Endothelial cell (in vitro differentiated cells): ENCODE data around the gene IGFBPL1. TPM values are rescaled to one million over a fixed set of nuclear protein-coding genes. Genes with fewer than 3 reads are reported as not detected.
"Not testable (repeated sequence)": the region's sequence is repeated elsewhere in the genome, so short reads cannot be mapped to it uniquely, and the experiment has no call there.

Source experiments
- DNase-seq: peaks from one replicate; pipeline ENCODE4 v3.0.0; 2021; ENCODE audit warnings: low spot score
- H3K27ac Mint-ChIP-seq: one replicate; pipeline ENCODE4 v1.8.0; 2021; ENCODE audit warnings: mixed read lengths, inconsistent platforms; ENCODE audit not compliant: unreplicated experiment
- H3K27me3 Mint-ChIP-seq: one replicate; pipeline ENCODE4 v1.8.0; 2021; ENCODE audit warnings: mild to moderate bottlenecking, moderate library complexity, mixed read lengths, inconsistent platforms; ENCODE audit not compliant: unreplicated experiment
- H3K36me3 Mint-ChIP-seq: one replicate; pipeline ENCODE4 v1.8.0; 2021; ENCODE audit warnings: mild to moderate bottlenecking, low read depth, mixed read lengths, inconsistent platforms; ENCODE audit not compliant: unreplicated experiment
- H3K4me1 Mint-ChIP-seq: one replicate; pipeline ENCODE4 v1.8.0; 2021; ENCODE audit warnings: mild to moderate bottlenecking, mixed read lengths, inconsistent platforms; ENCODE audit not compliant: unreplicated experiment
- H3K4me3 Mint-ChIP-seq: one replicate; pipeline ENCODE4 v1.8.0; 2021; ENCODE audit warnings: mild to moderate bottlenecking, mixed read lengths, inconsistent platforms; ENCODE audit not compliant: unreplicated experiment
- H3K9me3 Mint-ChIP-seq: one replicate; pipeline ENCODE4 v1.8.0; 2021; ENCODE audit warnings: mixed read lengths, inconsistent platforms; ENCODE audit not compliant: unreplicated experiment
- total RNA-seq: library from RNA; stranded (reverse); fragmentation: NEBNext Ultra II Directional; extraction: Animal tissue kit (Norgen Biotek cat#: 25700); gene quantifications from one replicate; pipeline ENCODE4 v1.2.1, GENCODE V29; 2021; ENCODE audit not compliant: unreplicated experiment
- TF ChIP-seq, protein P1 (sequence below): fragments of 200-600 bp; sonication (generic); IDR thresholded peaks from one replicate; pipeline ENCODE4 v1.5.0; 2021; ENCODE audit warnings: antibody characterized with exemption; ENCODE audit not compliant: unreplicated experiment

IGFBPL1 gene
- total RNA-seq, 1 donor from 2014 or later, result 9.1 TPM

DNA sequence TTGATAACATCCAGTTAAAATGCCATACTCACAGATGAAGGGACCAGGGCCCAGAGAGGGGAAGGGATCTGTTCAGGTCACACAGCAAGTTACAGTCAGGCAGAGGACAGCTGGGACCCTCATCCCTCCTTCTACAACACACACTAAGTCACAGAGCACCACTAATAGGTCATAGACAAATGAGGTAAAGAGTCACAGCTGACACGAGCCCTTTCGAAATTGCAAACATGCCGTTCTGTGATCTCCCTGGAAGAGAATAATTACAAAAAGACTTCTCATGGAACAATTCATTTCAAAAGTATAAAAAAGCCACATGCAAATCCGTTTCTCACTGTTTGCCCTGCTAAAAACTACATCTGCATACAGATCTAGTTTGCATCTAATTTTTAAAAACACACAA is 15.5 kb downstream of the IGFBPL1 start:
- peaks cover 17% of the 10 kb centered on the region for H3K4me1 Mint-ChIP-seq
- no peaks in the 10 kb centered on the region for H3K9me3 Mint-ChIP-seq
- peaks cover 2% of the 10 kb centered on the region for H3K27me3 Mint-ChIP-seq
- no peak overlapping the region for H3K27ac Mint-ChIP-seq
- H3K36me3 Mint-ChIP-seq, result peaks cover 5% of the 10 kb centered on the region
- TF ChIP-seq, protein P1, sequence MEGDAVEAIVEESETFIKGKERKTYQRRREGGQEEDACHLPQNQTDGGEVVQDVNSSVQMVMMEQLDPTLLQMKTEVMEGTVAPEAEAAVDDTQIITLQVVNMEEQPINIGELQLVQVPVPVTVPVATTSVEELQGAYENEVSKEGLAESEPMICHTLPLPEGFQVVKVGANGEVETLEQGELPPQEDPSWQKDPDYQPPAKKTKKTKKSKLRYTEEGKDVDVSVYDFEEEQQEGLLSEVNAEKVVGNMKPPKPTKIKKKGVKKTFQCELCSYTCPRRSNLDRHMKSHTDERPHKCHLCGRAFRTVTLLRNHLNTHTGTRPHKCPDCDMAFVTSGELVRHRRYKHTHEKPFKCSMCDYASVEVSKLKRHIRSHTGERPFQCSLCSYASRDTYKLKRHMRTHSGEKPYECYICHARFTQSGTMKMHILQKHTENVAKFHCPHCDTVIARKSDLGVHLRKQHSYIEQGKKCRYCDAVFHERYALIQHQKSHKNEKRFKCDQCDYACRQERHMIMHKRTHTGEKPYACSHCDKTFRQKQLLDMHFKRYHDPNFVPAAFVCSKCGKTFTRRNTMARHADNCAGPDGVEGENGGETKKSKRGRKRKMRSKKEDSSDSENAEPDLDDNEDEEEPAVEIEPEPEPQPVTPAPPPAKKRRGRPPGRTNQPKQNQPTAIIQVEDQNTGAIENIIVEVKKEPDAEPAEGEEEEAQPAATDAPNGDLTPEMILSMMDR, result no peak
- no peak for DNase-seq
- no peak overlapping the region for H3K4me3 Mint-ChIP-seq

DNA sequence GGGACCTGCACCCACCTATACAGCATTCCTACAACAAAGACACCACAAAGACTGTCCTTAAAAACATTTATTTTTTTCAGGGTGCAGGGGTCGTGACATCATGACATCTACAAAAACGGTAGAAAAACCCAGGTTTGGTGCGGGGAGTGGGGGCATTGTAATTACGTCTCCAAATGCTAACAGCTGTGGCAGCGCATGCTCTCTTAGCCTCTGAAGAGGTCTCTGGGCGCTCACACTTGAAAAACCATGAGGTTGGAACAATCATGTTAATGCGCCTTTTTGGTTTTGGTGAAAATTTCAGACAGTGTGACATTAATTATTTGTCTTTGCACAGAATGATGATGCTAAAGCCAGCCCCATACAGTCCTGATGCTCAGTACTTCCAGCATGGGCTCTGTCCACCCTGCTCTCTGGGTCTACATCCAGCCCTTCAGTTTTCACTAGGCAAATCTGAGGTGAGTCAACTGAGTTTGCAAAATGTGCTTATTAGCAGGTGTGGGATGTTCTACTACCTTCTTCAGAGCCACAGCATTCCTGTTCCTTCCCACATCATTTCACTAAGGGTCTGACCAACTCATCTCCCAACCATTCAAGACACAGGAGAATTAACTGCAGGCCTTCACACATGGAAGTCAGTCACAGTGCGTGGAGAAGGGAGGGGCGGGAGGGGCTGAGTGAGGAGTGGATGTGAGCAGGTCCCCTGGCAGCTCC is 17.6 kb downstream of the IGFBPL1 start:
- H3K36me3 Mint-ChIP-seq, result no peaks in the 10 kb centered on the region
- TF ChIP-seq, protein P1, result no peak
- DNase-seq, result no peak
- no peak overlapping the region for H3K4me3 Mint-ChIP-seq
- no peaks in the 10 kb centered on the region for H3K9me3 Mint-ChIP-seq
- H3K27ac Mint-ChIP-seq, result no peak overlapping the region
- peaks cover 13% of the 10 kb centered on the region for H3K4me1 Mint-ChIP-seq
- H3K27me3 Mint-ChIP-seq, result peaks cover under 1% of the 10 kb centered on the region

DNA sequence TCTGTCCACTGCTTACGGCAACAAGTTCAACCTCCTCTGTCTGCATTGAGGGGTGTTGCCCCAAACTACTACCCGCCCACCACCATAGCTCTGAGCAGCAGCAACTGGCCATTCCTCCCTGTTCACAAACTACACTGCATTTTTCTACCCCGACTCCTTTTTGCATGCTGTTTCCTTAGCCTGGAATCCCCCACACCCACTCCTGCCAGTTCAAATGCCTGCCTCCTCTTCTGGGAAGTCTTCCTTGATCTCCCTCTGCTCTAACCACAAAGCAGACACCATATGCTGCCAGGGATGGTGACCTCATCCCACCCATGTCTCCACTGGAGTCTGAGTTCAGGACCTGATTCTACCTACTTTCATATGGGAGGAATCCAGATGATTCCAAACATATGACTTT is 18.5 kb downstream of the IGFBPL1 start:
- TF ChIP-seq, protein P1, result no peak
- H3K9me3 Mint-ChIP-seq, result no peaks in the 10 kb centered on the region
- peaks cover 6% of the 10 kb centered on the region for H3K4me1 Mint-ChIP-seq
- H3K4me3 Mint-ChIP-seq, result no peak overlapping the region
- H3K27ac Mint-ChIP-seq, result no peak overlapping the region
- no peak for DNase-seq
- no peaks in the 10 kb centered on the region for H3K27me3 Mint-ChIP-seq
- no peaks in the 10 kb centered on the region for H3K36me3 Mint-ChIP-seq

DNA sequence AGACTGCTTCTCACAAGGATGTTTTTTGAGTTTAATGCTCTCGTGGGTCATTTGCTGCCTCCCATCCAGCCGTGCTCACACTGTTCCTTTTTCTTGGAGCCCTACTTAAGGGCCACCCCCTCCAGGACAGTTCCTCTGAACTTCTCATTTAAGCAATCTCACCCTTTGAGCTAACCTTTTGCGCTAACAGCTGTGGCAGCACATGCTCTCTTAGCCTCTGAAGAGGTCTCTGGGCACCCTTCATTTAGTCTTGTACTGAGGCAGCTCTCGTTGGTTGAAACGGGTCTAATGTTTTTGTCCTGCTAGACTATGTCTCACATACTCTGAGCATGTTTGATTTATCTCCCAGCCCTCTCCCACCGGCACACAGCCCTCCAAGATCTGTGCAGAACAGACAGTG is 19.9 kb downstream of the IGFBPL1 start:
- Mint-ChIP-seq H3K36me3 (no peaks in the 10 kb centered on the region), H3K27ac (no peak overlapping the region), H3K27me3 (no peaks in the 10 kb centered on the region), H3K4me1 (peaks cover 4% of the 10 kb centered on the region), H3K9me3 (no peaks in the 10 kb centered on the region), H3K4me3 (no peak overlapping the region)
- DNase-seq, result no peak
- TF ChIP-seq, protein P1, result no peak

DNA sequence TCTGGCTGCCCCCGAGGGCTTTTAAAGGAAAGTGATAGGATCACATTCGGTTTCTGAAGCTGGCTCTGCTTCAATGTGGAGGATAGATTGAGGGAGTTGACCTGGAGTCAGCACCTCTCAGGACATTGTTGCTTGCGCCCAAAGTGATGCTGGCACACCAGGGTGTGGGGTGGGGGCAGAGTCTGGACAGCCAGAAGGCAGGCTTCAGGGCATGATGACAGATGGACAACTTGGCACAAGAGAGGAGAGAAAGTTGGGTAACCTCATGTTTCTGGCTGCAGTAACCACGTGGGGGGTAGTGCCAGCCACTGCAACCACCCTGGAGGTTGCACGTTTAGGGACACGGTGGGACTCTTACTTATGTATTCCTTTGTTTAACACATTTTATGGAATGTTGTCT is 22.3 kb downstream of the IGFBPL1 start:
- no peak for DNase-seq

DNA sequence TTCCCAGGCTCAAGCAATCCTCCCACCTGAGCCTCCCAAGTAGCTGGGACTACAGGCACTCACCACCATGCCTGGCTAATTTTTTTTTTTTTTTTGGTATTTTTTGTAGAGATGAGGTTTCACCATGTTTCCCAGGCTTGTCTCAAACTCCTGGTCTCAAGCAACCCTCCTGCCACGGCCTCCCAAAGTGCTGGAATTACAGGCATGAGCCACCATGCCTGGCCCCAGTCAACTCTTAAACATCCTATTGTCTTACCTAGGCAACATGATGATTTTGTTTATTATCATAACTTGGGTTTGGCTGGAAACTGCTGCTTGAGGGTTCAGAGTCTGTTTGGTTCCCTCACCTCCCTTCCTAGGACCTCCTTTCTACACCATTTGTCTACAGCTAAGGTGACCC is 25.1 kb downstream of the IGFBPL1 start:
- H3K4me3 Mint-ChIP-seq, H3K27ac Mint-ChIP-seq, H3K9me3 Mint-ChIP-seq, DNase-seq, H3K4me1 Mint-ChIP-seq, H3K27me3 Mint-ChIP-seq: not testable (repeated sequence)
- peaks cover 14% of the 10 kb centered on the region for H3K36me3 Mint-ChIP-seq

More for the DNA sequence above, 22.3 kb downstream of the IGFBPL1 start:
- Mint-ChIP-seq H3K4me1 (peaks cover 2% of the 10 kb centered on the region), H3K27ac (no peak overlapping the region), H3K36me3 (no peaks in the 10 kb centered on the region), H3K27me3 (no peaks in the 10 kb centered on the region), H3K4me3 (no peak overlapping the region), H3K9me3 (no peaks in the 10 kb centered on the region)
- TF ChIP-seq, protein P1, result no peak
